H1 (cell line): ENCODE measurements around the gene PAX5. TPM values are rescaled to one million over a fixed set of nuclear protein-coding genes. Genes with fewer than 3 reads are reported as not detected.

Source experiments
- CTCF ChIA-PET: fragments of 300-600 bp; sonication (Branson Sonifier 250); formaldehyde crosslinking; loops from one replicate; lab custom pipeline; 2021; ENCODE audit not compliant: partially characterized antibody; lab: Charles Lee
- POLR2A ChIA-PET: fragments of 300-600 bp; sonication (Branson Sonifier 250); formaldehyde crosslinking; loops from one replicate; lab custom pipeline; 2021; ENCODE audit warnings: inconsistent platforms; ENCODE audit not compliant: partially characterized antibody; lab: Charles Lee
- DNase-seq, 2 experiments: peaks; one replicate each; pipeline versions ENCODE4 v3.0.0 to v3.0.0-alpha.2; 2010 to 2022; ENCODE audit warnings: low spot score in 2 of 2, low read depth in 1 of 2, mixed read lengths in 1 of 2
- FAIRE-seq: peaks from 2 replicates; lab custom pipeline; 2011; peaks lifted over from hg19 to GRCh38; lab: Jason Lieb, UNC
- H2AFZ ChIP-seq: 2 replicates; pipeline ENCODE4 v1.8.1; 2012; ENCODE audit warnings: low read length, inconsistent platforms
- H2AK5ac ChIP-seq: 2 replicates; pipeline ENCODE4 v1.6.1; 2013; ENCODE audit warnings: low read depth, low read length
- H2BK120ac ChIP-seq: replicated peaks from 2 replicates; pipeline ENCODE3; 2013; ENCODE audit warnings: low read depth, low read length, inconsistent platforms
- H2BK12ac ChIP-seq: 2 replicates; pipeline ENCODE4 v1.6.1; 2013; ENCODE audit warnings: low read depth, low read length
- H2BK15ac ChIP-seq: 2 replicates; pipeline ENCODE4 v1.6.1; 2013; ENCODE audit warnings: low read length
- H2BK20ac ChIP-seq: 2 replicates; pipeline ENCODE4 v1.6.1; 2013; ENCODE audit warnings: low read length
- H2BK5ac ChIP-seq: 2 replicates; pipeline ENCODE4 v1.6.1; 2013; ENCODE audit warnings: low read depth, low read length
- H3K14ac ChIP-seq: 2 replicates; pipeline ENCODE4 v1.6.1; 2013; ENCODE audit warnings: inconsistent platforms; ENCODE audit not compliant: insufficient read length
- H3K18ac ChIP-seq: 2 replicates; pipeline ENCODE4 v1.6.1; 2013; ENCODE audit warnings: low read length; ENCODE audit errors: extremely low read depth
- H3K23ac ChIP-seq: 2 replicates; pipeline ENCODE4 v1.6.1; 2013; ENCODE audit warnings: inconsistent platforms; ENCODE audit not compliant: insufficient read length
- H3K23me2 ChIP-seq: 2 replicates; pipeline ENCODE4 v1.6.1; 2013; ENCODE audit warnings: low read depth, low read length
- H3K27ac ChIP-seq: 2 replicates; pipeline ENCODE4 v1.6.1; 2011; ENCODE audit warnings: low read depth, low read length, inconsistent platforms
- H3K27me3 ChIP-seq, 4 experiments: replicated peaks in 1 of 4; 1 replicate in 1 of 4; 2 replicates in 3 of 4; pipeline versions ENCODE4 v1.6.1 to v1.8.1; 2011 to 2013; ENCODE audit warnings: low read length in 3 of 4, mild to moderate bottlenecking in 3 of 4, inconsistent platforms in 2 of 4, mixed read lengths in 2 of 4, moderate library complexity in 1 of 4; ENCODE audit not compliant: control insufficient read depth in 3 of 4, insufficient read depth in 3 of 4; ENCODE audit errors: extremely low read depth in 1 of 4
- H3K36me3 ChIP-seq, 4 experiments: 2 replicates each; pipeline versions ENCODE4 v1.6.1 to v1.8.1; 2011 to 2013; ENCODE audit warnings: mild to moderate bottlenecking in 4 of 4, low read length in 3 of 4, moderate library complexity in 2 of 4, control low read depth in 1 of 4, inconsistent platforms in 1 of 4; ENCODE audit not compliant: insufficient read depth in 4 of 4, control insufficient read depth in 2 of 4
- H3K4ac ChIP-seq: replicated peaks from 2 replicates; pipeline ENCODE3; 2013; ENCODE audit warnings: low read length, low read depth, mixed read lengths, inconsistent platforms; ENCODE audit not compliant: insufficient read length
- H3K4me1 ChIP-seq, 4 experiments: replicated peaks in 1 of 4; 1 replicate in 1 of 4; 2 replicates in 3 of 4; pipeline versions ENCODE4 v1.6.1 to v1.8.1; 2011 to 2013; ENCODE audit warnings: low read length in 3 of 4, inconsistent platforms in 2 of 4, mixed read lengths in 1 of 4; ENCODE audit not compliant: insufficient read depth in 4 of 4, control insufficient read depth in 3 of 4
- H3K4me2 ChIP-seq, 2 experiments: 2 replicates each; pipeline versions ENCODE4 v1.6.1 to v1.8.1; 2011 to 2013; ENCODE audit warnings: low read depth in 2 of 2, low read length in 2 of 2, control low read depth in 1 of 2, inconsistent platforms in 1 of 2, mild to moderate bottlenecking in 1 of 2; ENCODE audit not compliant: insufficient read depth in 1 of 2
- H3K4me3 ChIP-seq, 4 experiments: fragments of 200-600, 300-600 bp in 1 of 4; sonication (generic), shearing (Covaris generic), sonication (Bioruptor Twin) in 1 of 4; 2 replicates each; pipeline versions ENCODE4 v1.5.1 to v1.8.1; 2011 to 2016; ENCODE audit warnings: low read length in 4 of 4, low read depth in 3 of 4, control low read depth in 2 of 4, inconsistent platforms in 2 of 4, mild to moderate bottlenecking in 2 of 4, mixed read lengths in 1 of 4, moderate library complexity in 1 of 4; ENCODE audit not compliant: insufficient read depth in 2 of 4; ENCODE audit errors: extremely low read depth in 1 of 4
- H3K56ac ChIP-seq: replicated peaks from 2 replicates; pipeline ENCODE3; 2013; ENCODE audit warnings: low read depth, mild to moderate bottlenecking, mixed read lengths, low read length, inconsistent platforms; ENCODE audit not compliant: insufficient read length
- H3K79me1 ChIP-seq: 2 replicates; pipeline ENCODE4 v1.6.1; 2013; ENCODE audit warnings: low read depth, low read length, control low read depth
- H3K79me2 ChIP-seq, 2 experiments: 2 replicates each; pipeline versions ENCODE4 v1.6.1 to v1.8.1; 2012 to 2013; ENCODE audit warnings: low read length in 2 of 2, mild to moderate bottlenecking in 2 of 2, inconsistent platforms in 1 of 2; ENCODE audit not compliant: insufficient read depth in 2 of 2, control insufficient read depth in 1 of 2
- H3K9ac ChIP-seq, 4 experiments: replicated peaks in 1 of 4; 1 replicate in 1 of 4; 2 replicates in 3 of 4; pipeline versions ENCODE4 v1.6.1 to v1.8.1; 2011 to 2013; ENCODE audit warnings: low read depth in 3 of 4, low read length in 3 of 4, control low read depth in 2 of 4, mild to moderate bottlenecking in 2 of 4, moderate library complexity in 2 of 4, inconsistent platforms in 1 of 4; ENCODE audit errors: extremely low read depth in 1 of 4
- H3K9me3 ChIP-seq, 2 experiments: 2 replicates each; pipeline versions ENCODE4 v1.6.1 to v1.8.1; 2012 to 2013; ENCODE audit warnings: mild to moderate bottlenecking in 2 of 2, moderate library complexity in 2 of 2, control low read depth in 1 of 2, inconsistent platforms in 1 of 2, low read depth in 1 of 2, low read length in 1 of 2, mixed read lengths in 1 of 2; ENCODE audit not compliant: insufficient read depth in 2 of 2
- H4K20me1 ChIP-seq, 2 experiments: replicated peaks in 1 of 2; 2 replicates each; pipeline versions ENCODE3 to v1.8.1; 2011 to 2013; ENCODE audit warnings: inconsistent platforms in 2 of 2, low read length in 2 of 2, mild to moderate bottlenecking in 1 of 2; ENCODE audit not compliant: insufficient read depth in 2 of 2, control insufficient read depth in 1 of 2
- H4K5ac ChIP-seq: 2 replicates; pipeline ENCODE4 v1.6.1; 2013; ENCODE audit warnings: low read length, low read depth, mixed read lengths, inconsistent platforms; ENCODE audit not compliant: insufficient read length
- H4K8ac ChIP-seq: 2 replicates; pipeline ENCODE4 v1.8.0; 2013; ENCODE audit warnings: mild to moderate bottlenecking, moderate library complexity, low read length, inconsistent platforms; ENCODE audit not compliant: insufficient read depth; ENCODE audit errors: extremely low read depth
- H4K91ac ChIP-seq: replicated peaks from 2 replicates; pipeline ENCODE3; 2013; ENCODE audit warnings: low read length, mixed read lengths, inconsistent platforms; ENCODE audit not compliant: insufficient read length
- CBX5 ChIP-seq: fragments of 300-800, 300-1000 bp; sonication (generic); IDR thresholded peaks from 2 replicates; pipeline ENCODE4 v1.7.1; 2016; ENCODE audit warnings: antibody characterized with exemption, low read length, low read depth
- PHF8 ChIP-seq: fragments of 200-600 bp; sonication (generic); conservative IDR thresholded peaks from 2 replicates; pipeline ENCODE4 v1.7.1; 2012; ENCODE audit warnings: low read depth, mild to moderate bottlenecking, inconsistent platforms, low read length, moderate library complexity
- POU5F1 ChIP-seq: IDR thresholded peaks from 2 replicates; pipeline ENCODE4 v1.6.1; 2011; ENCODE audit warnings: low read depth, mild to moderate bottlenecking, low read length, moderate library complexity
- RXRA ChIP-seq: IDR thresholded peaks from 2 replicates; pipeline ENCODE4 v1.6.1; 2011; ENCODE audit warnings: low read depth, mild to moderate bottlenecking, low read length, moderate library complexity; ENCODE audit not compliant: insufficient read depth
- SIRT6 ChIP-seq: IDR thresholded peaks from one replicate; pipeline ENCODE4 v1.7.1; 2012; ENCODE audit warnings: low read length, inconsistent platforms
- SP1 ChIP-seq: IDR thresholded peaks from 2 replicates; pipeline ENCODE4 v1.6.1; 2011; ENCODE audit warnings: low read depth, low read length
- SP2 ChIP-seq: IDR thresholded peaks from 2 replicates; pipeline ENCODE4 v1.6.1; 2012; ENCODE audit warnings: mild to moderate bottlenecking, low read length, inconsistent platforms
- ZNF274 ChIP-seq: IDR thresholded peaks from 2 replicates; pipeline ENCODE4 v1.7.0; 2012; ENCODE audit warnings: low read length, borderline replicate concordance; ENCODE audit errors: extremely low read depth
- WGBS, 2 experiments: shearing (Covaris generic) in 1 of 2; methylation state at CpG; one replicate each; pipeline versions ENCODE4 v1.1.6 to v1.1.7; 2013 to 2015; ENCODE audit warnings: low lambda C conversion rate in 2 of 2, mixed read lengths in 2 of 2, inconsistent platforms in 1 of 2, low coverage in 1 of 2, missing lambda C conversion rate in 1 of 2; ENCODE audit not compliant: insufficient replicate concordance in 2 of 2, insufficient coverage in 1 of 2, insufficient read length in 1 of 2; ENCODE audit errors: extremely low coverage in 1 of 2, missing lambda C conversion rate in 1 of 2; 5-methylcytosine and 5-hydroxymethylcytosine counted together
- polyA plus RNA-seq, 7 experiments: library from polyadenylated mRNA; depleted of rRNA in 3 of 7; stranded (reverse) in 5 of 7; unstranded in 2 of 7; fragments of >200 nt in 5 of 7; fragments of 200-250 nt in 2 of 7; gene quantifications; 1 replicate in 5 of 7; 2 replicates in 1 of 7; 4 replicates in 1 of 7; pipeline versions ENCODE4 v1.2.1 to v1.2.3, GENCODE V29; 2011 to 2013; ENCODE audit warnings: missing spikeins in 2 of 7, mixed read lengths in 2 of 7
- total RNA-seq: library from RNA; stranded (reverse); fragmentation: NEBNext Ultra II Directional; extraction: Animal tissue kit (Norgen Biotek cat#: 25700); gene quantifications from 2 replicates; pipeline ENCODE4 v1.2.1, GENCODE V29; 2021
- TF ChIP-seq, protein P1 (sequence below): IDR thresholded peaks from 2 replicates; pipeline ENCODE4 v1.6.1; 2012; ENCODE audit warnings: low read length, inconsistent platforms

Gene PAX5
- total and polyA plus RNA-seq, 2 of the 8 experiments (the other 6 are each of a cell fraction or from before 2014, with no cell fraction given) = 0.29 to 0.43 TPM

GRCh38 chr9:37030611-37030939, 3.5 kb downstream of the PAX5 start:
- H2BK20ac ChIP-seq = no peak overlapping the region
- H3K27me3 ChIP-seq = peaks cover 82 to 98% (median 95%) of the 10 kb centered on the region in 4 experiments
- peaks cover 0 to 49% (median 18%) of the 10 kb centered on the region in 4 experiments; a peak in 5 of 7 replicates for H3K4me1 ChIP-seq
- DNase-seq (no peak), FAIRE-seq (no peak)
- no peak overlapping the region for H2BK5ac ChIP-seq
- no peak overlapping the region for H3K14ac ChIP-seq
- no peak overlapping the region for H3K27ac ChIP-seq
- no peak overlapping the region for H3K23ac ChIP-seq
- no peak overlapping the region for H4K8ac ChIP-seq
- H3K36me3 ChIP-seq = peaks cover 0 to 2% (median 0%) of the 10 kb centered on the region in 4 experiments; a peak in 1 of 8 replicates
- H2AFZ ChIP-seq = no peak overlapping the region
- peaks cover 25% of the 10 kb centered on the region for H3K23me2 ChIP-seq
- H2BK120ac ChIP-seq = no peak overlapping the region
- H3K4me3 ChIP-seq = peak overlapping the region in 3 of 4 experiments; percentile 52 to 63 (median 57); a peak in 4 of 8 replicates
- H3K4ac ChIP-seq = no peak overlapping the region
- 9% methylated on average over 7 of the region's 7 CpGs; no CpG with 5 or more reads in 1 of the 2 experiments for WGBS, 2 experiments
- no peaks in the 10 kb centered on the region for H3K79me1 ChIP-seq
- no peak overlapping the region for H3K18ac ChIP-seq
- H3K56ac ChIP-seq = no peak overlapping the region
- peak overlapping the region; percentile 81 to 87 for H3K4me2 ChIP-seq
- POLR2A ChIA-PET = no interaction called here
- TF ChIP-seq, protein P1, sequence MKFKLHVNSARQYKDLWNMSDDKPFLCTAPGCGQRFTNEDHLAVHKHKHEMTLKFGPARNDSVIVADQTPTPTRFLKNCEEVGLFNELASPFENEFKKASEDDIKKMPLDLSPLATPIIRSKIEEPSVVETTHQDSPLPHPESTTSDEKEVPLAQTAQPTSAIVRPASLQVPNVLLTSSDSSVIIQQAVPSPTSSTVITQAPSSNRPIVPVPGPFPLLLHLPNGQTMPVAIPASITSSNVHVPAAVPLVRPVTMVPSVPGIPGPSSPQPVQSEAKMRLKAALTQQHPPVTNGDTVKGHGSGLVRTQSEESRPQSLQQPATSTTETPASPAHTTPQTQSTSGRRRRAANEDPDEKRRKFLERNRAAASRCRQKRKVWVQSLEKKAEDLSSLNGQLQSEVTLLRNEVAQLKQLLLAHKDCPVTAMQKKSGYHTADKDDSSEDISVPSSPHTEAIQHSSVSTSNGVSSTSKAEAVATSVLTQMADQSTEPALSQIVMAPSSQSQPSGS = no peak
- TF ChIP-seq SP2 (no peak), ZNF274 (no peak), PHF8 (no peak), SP1 (no peak), SIRT6 (no peak), CBX5 (no peak), POU5F1 (no peak), RXRA (no peak)
- TF ChIP-seq, all 59 proteins: peak for 0
- H4K91ac ChIP-seq = no peak overlapping the region
- H4K20me1 ChIP-seq = peaks cover 5 to 12% of the 10 kb centered on the region in 2 experiments
- no peaks in the 10 kb centered on the region for H3K9me3 ChIP-seq
- no peak overlapping the region for H2BK15ac ChIP-seq
- no peak overlapping the region for H2AK5ac ChIP-seq
- H2BK12ac ChIP-seq = no peak overlapping the region
- H3K9ac ChIP-seq = no peak overlapping the region
- CTCF ChIA-PET = no interaction called here
- no peak overlapping the region for H4K5ac ChIP-seq
- H3K79me2 ChIP-seq = no peaks in the 10 kb centered on the region
